GM12874 (cell line): ENCODE results near the gene KIF1C.

ENCODE experiments used
- TF ChIP-seq, protein P1 (sequence below): IDR thresholded peaks from 2 replicates; pipeline ENCODE4 v1.5.1; 2011; ENCODE audit warnings: low read depth, mild to moderate bottlenecking, control low read depth, low read length, moderate library complexity; ENCODE audit not compliant: insufficient read depth

The KIF1C gene

DNA sequence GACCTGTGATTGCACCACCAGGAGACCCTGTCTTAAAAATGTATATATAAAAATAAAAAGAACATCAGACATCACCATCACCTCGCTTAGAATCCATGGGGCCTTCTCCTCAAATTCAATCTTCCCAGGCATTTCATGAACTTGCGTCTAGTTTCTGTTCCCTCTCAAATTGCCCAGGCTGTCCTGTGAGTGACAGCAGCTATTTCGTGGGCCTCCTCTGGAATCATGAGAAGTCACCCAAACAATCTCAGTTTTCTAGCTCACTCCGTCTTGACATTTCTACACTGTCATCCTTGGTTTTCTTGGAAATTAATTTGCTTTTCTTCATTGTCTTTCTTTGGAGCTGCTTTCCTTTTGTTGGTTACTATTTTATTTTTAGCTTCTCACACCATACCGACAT is 30.2 kb downstream of the KIF1C start:
- TF ChIP-seq, protein P1, sequence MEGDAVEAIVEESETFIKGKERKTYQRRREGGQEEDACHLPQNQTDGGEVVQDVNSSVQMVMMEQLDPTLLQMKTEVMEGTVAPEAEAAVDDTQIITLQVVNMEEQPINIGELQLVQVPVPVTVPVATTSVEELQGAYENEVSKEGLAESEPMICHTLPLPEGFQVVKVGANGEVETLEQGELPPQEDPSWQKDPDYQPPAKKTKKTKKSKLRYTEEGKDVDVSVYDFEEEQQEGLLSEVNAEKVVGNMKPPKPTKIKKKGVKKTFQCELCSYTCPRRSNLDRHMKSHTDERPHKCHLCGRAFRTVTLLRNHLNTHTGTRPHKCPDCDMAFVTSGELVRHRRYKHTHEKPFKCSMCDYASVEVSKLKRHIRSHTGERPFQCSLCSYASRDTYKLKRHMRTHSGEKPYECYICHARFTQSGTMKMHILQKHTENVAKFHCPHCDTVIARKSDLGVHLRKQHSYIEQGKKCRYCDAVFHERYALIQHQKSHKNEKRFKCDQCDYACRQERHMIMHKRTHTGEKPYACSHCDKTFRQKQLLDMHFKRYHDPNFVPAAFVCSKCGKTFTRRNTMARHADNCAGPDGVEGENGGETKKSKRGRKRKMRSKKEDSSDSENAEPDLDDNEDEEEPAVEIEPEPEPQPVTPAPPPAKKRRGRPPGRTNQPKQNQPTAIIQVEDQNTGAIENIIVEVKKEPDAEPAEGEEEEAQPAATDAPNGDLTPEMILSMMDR, result no peak

DNA sequence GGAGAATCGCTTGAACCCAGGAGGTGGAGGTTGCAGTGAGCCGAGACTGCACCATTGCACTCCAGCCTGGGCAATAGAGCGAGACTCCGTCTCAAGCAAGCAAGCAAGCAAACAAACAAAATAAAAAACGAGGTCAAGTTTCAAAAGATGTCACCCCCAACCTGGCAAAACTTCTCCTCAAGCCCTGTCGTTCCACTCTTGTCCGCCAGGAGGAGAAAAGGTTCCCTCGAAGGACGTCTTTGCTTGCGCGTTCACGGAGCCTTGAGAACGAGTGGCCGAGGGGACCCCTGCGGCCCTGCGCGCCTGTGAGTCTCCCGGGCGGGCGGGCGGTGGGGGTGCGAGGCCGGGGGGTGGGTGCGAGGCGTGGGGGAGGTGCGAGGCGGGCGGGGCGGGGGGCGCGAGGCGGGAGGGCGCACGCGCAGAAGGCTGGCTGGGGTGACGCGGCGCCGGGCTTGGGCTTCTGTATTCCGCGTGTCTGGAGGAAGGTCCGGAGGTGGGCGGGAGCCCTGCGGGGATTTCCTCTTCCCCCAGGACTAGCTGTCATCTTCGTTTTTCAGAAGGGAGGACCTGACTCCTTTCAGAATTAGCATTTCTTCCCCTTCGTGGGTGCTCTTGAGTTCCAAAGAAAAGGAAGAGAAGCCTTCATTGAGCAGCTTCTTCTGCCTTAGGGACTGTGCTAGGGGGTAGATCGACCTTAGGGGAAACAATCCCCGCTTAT is 33.8 kb downstream of the KIF1C start:
- TF ChIP-seq, protein P1, result peak; percentile 84

DNA sequence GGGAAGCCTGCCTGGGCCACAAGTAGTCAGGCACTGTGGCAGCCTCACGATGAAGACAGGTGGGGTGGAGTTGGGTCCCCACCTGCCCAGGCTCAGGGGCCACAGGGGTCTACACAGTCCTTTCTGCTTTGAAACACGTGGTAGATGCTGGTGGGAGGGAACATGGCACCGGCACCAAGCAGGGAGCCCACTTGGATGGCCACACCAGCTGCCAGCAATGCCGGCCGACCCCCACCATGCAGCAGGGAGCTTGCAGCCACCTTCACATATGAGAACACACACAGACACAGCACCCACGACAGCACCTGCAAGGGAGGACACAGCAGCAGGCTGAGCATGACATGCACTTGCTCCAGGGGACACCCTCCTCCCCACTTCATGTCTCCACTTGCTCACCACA is 35.1 kb downstream of the KIF1C start:
- TF ChIP-seq, protein P1, result no peak

DNA sequence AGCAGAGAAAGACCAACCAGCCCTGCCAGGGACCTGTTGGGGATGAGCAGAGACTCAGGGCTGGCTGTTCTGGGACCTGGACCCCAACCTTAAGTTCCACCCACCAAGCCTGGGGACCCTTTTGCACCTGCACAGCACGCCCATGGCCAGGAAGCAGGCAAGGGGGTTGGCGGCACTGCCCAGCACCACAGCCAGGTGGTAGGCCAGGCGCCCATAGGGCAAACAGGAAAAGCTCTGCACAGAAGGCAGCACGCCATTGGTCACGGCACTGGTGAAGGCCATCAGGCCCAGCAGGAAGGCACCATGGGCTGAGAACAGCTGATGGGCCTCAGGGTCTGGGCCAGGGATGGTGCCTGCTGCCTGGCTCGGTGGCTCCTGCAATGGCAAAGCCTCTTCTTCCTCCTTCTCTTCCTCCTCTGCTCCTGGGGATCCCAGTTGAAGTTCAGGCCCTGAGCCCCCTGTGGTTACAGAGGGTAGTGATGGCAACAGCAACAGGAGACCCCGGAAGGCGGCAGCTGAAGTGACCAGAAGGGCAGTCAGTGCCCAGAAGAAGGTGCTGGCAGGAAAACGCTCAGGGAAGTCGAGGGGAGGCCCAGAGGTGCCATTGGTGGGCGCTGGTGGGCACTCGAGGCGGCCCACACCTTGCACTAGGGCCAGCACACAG is 35.7 kb downstream of the KIF1C start:
- TF ChIP-seq, protein P1, result 0 out of 2 replicates have a peak, but pooled peaks have one; percentile 1

DNA sequence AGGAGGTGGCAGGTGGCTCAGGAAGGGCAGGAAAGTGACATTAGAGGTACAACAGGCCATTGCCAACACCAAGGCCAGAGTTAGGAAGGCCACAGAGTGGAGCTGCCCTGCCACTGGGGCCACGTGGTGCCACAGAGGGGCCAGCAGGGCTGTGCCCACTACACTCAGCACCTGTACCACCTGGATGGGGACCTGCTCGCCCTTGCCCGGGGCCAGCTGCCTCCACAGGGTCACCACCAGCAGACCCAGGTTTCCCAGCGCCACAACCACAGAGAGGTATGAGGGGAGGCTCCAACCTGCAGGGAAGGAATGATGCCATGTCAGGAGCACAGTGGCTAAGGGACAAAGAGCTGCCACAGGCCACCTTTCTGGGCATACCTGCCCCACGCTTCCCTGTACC is 36.3 kb downstream of the KIF1C start:
- TF ChIP-seq, protein P1, result no peak

DNA sequence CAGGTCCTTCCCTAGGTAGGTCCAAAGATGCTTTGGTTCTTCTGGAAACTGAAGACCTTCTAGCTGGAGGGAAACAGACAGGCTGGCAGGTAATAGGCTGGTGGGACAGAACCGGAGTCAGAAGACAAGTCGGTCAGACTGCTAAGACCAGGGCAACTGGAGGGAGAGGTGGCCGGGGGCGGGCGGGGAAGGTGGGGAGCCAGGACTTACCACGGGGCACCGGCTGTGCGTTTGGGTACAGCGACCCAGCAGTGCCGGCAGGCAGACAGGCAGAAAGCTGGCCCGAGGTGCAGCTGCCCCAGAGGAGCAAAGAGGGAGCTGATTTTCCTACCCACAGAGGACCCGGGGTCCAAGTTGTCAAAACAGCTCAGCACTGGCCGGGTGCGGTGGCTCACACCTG is 36.9 kb downstream of the KIF1C start:
- TF ChIP-seq, protein P1, result no peak

DNA sequence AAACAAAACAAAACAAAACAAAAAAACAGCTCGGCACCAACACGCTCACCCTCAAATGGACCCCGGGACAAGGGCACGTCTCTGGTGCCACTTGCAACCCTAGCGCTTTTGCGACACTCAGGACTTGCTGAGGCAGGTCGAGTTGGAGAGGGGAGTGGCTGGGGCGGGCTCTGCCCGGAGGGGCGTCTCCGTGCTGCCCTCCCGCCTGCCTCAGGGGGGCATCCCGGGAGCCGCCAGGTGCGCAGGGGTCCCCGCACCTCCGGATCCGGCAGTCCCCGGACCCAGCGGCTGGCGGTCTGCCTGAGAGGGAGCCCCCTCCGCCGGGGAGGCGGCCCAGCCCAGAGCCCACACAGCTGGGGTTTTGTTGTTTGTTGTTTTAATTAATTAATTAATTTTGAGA is 37.6 kb downstream of the KIF1C start, which contains the start of gene SLC52A1:
Gene SLC52A1, minus strand, starts transcription at position 112 of the 400 bp plus-strand sequence. CDS start 820 bp downstream, outside the sequence.
- TF ChIP-seq, protein P1, result no peak
